Ovary (tissue), 3 donors: ENCODE data around the gene JMJD7.

Experiments
- POLR2A ChIP-seq: fragments of 450-650 bp; IDR thresholded peaks from one replicate; pipeline ENCODE4 v1.6.1; 2017; ENCODE audit warnings: antibody characterized with exemption, mild to moderate bottlenecking, moderate library complexity
- TF ChIP-seq, protein P1 (sequence below), 3 donors: fragments of 450-650 bp in 2 of 3; fragments of 200-600 bp in 1 of 3; IDR thresholded peaks; one replicate each; pipeline versions ENCODE4 v1.5.1 to v1.8.0; 2016 to 2022; ENCODE audit warnings: antibody characterized with exemption in 3 of 3, mild to moderate bottlenecking in 1 of 3
- donor health status: DM: no; HTN: no; CAD: no.

DNA sequence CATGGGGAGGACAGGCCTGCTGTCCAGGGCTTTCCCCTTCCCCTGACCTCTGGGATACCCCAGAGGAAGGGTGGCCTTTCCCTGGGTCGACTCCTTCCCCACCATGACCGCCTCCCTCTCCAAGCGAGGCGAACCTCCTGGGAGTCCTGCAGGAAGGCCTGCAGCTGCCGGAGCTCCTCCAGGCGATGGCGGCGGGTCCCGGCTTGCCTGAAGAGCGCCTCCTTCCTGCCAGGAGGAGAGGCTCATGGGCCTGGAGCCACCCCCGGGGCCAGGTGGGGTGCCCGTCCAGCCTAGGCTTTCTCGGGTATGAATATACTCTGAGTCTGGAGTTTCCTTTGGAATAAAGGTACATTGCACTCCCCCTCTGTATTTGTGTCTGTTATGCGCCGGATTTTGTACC, 30.9 kb downstream of the JMJD7 start:
- TF ChIP-seq, protein P1, sequence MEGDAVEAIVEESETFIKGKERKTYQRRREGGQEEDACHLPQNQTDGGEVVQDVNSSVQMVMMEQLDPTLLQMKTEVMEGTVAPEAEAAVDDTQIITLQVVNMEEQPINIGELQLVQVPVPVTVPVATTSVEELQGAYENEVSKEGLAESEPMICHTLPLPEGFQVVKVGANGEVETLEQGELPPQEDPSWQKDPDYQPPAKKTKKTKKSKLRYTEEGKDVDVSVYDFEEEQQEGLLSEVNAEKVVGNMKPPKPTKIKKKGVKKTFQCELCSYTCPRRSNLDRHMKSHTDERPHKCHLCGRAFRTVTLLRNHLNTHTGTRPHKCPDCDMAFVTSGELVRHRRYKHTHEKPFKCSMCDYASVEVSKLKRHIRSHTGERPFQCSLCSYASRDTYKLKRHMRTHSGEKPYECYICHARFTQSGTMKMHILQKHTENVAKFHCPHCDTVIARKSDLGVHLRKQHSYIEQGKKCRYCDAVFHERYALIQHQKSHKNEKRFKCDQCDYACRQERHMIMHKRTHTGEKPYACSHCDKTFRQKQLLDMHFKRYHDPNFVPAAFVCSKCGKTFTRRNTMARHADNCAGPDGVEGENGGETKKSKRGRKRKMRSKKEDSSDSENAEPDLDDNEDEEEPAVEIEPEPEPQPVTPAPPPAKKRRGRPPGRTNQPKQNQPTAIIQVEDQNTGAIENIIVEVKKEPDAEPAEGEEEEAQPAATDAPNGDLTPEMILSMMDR (IDR thresholded peaks at IDR 0.05), result no peak
- no peak for TF ChIP-seq POLR2A
